Suprapubic skin (tissue), 4 donors: ENCODE results near the gene SLC7A9. TPM values are rescaled to one million over a fixed set of nuclear protein-coding genes. Genes with fewer than 3 reads are reported as not detected.

Source experiments
- DNase-seq, 2 donors: peaks; one replicate each; pipeline ENCODE4 v3.0.0-alpha.2; 2019; ENCODE audit warnings: low spot score in 2 of 2
- H3K27ac ChIP-seq: fragments of 200-600 bp; sonication (generic); one replicate; pipeline ENCODE4 v1.5.1; 2019
- H3K27me3 ChIP-seq: fragments of 200-600 bp; sonication (generic); one replicate; pipeline ENCODE4 v1.5.1; 2019
- H3K36me3 ChIP-seq: fragments of 200-600 bp; sonication (generic); one replicate; pipeline ENCODE4 v1.5.1; 2019
- H3K4me1 ChIP-seq: fragments of 200-600 bp; sonication (generic); one replicate; pipeline ENCODE4 v1.5.1; 2019
- H3K4me3 ChIP-seq: fragments of 200-600 bp; sonication (generic); one replicate; pipeline ENCODE4 v1.5.1; 2019; ENCODE audit warnings: mild to moderate bottlenecking
- H3K9me3 ChIP-seq: fragments of 200-600 bp; sonication (generic); one replicate; pipeline ENCODE4 v1.5.1; 2019
- EP300 ChIP-seq: sonication (generic); formaldehyde crosslinking; IDR thresholded peaks from one replicate; pipeline ENCODE4 v1.6.1; 2017; ENCODE audit warnings: antibody characterized with exemption
- POLR2A ChIP-seq, 2 donors: fragments of 450-650 bp; IDR thresholded peaks; one replicate each; pipeline ENCODE4 v1.6.1; 2017; ENCODE audit warnings: antibody characterized with exemption in 2 of 2, mild to moderate bottlenecking in 2 of 2, moderate library complexity in 2 of 2
- POLR2AphosphoS5 ChIP-seq, 3 donors: sonication (generic); formaldehyde crosslinking; IDR thresholded peaks; one replicate each; pipeline ENCODE4 v1.6.1; 2017; ENCODE audit warnings: antibody characterized with exemption in 3 of 3
- WGBS: methylation state at CpG from one replicate; pipeline ENCODE4 v1.1.5; 2018; 5-methylcytosine and 5-hydroxymethylcytosine counted together
- total RNA-seq, 4 donors: library from RNA; depleted of rRNA; stranded (reverse); fragments of >200 nt; gene quantifications; one replicate each; pipeline ENCODE4 v1.1.0, GENCODE V29; 2016
- TF ChIP-seq, protein P1 (sequence below), 2 donors: fragments of 200-600 bp in 1 of 2; fragments of 450-650 bp in 1 of 2; sonication (generic) in 1 of 2; IDR thresholded peaks; one replicate each; pipeline ENCODE4 v1.5.1; 2016 to 2019; ENCODE audit warnings: antibody characterized with exemption in 2 of 2, mild to moderate bottlenecking in 1 of 2, moderate library complexity in 1 of 2

The SLC7A9 gene
- total RNA-seq, 4 donors from 2014 or later = 0.40 to 1.7 (median 1.1) TPM; not detected in 1

DNA sequence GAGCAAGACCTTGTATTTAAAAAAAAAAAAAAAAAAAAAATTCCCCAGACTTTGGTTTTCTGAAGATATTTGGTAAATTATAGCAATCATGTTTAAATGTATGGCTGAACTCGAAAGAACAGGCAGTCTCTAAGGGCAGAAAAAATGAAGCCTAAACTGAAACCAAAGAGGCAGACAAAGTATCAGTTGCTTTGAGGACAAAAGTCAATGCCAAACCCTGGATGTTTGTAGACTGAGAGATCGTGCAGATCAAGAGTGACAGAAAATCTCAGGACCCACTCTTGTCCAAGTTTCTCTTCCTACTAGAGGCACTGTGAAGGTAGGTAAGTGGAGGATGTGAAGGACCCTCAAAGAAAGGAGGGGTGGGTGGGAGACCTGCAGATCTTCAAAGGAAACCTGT, 11.1 kb upstream of the SLC7A9 start:
- Histone ChIP-seq H3K4me1 (no peaks in the 10 kb centered on the region), H3K36me3 (peaks cover 24% of the 10 kb centered on the region), H3K27ac (no peak overlapping the region), H3K9me3 (no peaks in the 10 kb centered on the region), H3K4me3 (no peak overlapping the region), H3K27me3 (no peaks in the 10 kb centered on the region)
- no peak for TF ChIP-seq EP300
- TF ChIP-seq, protein P1, sequence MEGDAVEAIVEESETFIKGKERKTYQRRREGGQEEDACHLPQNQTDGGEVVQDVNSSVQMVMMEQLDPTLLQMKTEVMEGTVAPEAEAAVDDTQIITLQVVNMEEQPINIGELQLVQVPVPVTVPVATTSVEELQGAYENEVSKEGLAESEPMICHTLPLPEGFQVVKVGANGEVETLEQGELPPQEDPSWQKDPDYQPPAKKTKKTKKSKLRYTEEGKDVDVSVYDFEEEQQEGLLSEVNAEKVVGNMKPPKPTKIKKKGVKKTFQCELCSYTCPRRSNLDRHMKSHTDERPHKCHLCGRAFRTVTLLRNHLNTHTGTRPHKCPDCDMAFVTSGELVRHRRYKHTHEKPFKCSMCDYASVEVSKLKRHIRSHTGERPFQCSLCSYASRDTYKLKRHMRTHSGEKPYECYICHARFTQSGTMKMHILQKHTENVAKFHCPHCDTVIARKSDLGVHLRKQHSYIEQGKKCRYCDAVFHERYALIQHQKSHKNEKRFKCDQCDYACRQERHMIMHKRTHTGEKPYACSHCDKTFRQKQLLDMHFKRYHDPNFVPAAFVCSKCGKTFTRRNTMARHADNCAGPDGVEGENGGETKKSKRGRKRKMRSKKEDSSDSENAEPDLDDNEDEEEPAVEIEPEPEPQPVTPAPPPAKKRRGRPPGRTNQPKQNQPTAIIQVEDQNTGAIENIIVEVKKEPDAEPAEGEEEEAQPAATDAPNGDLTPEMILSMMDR (IDR thresholded peaks at IDR 0.05) = no peak
- no peak for TF ChIP-seq POLR2AphosphoS5 (IDR thresholded peaks at IDR 0.05)
- TF ChIP-seq POLR2A (IDR thresholded peaks at IDR 0.05) = no peak
- WGBS = 89% methylated on average over 2 of the region's 2 CpGs
- no peak for DNase-seq

DNA sequence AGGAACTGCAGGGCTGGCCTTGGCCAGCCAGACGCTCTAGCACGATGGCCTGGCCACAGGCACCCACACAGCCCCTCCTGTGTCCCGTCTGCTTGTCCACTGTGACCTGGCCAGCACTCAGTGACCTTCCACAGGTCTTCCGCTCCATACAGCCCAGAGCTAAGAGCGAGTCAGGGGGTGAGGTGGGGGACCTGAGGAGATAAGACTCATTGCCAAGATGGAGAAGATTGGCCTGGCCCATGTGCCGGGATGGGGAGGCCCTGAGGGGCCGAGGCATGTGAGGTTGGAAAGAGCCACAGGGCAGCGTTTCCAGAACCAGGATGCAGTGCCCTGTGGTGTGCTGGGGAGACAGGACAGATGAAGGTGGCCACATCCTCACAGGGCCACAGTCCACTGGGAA, 10.2 kb upstream of the SLC7A9 start:
- H3K4me3 ChIP-seq = no peak overlapping the region
- no peaks in the 10 kb centered on the region for H3K27me3 ChIP-seq
- no peak overlapping the region for H3K27ac ChIP-seq
- H3K4me1 ChIP-seq = no peaks in the 10 kb centered on the region
- WGBS = 88% methylated on average over 6 of the region's 8 CpGs
- TF ChIP-seq EP300 = no peak
- TF ChIP-seq, protein P1 (IDR thresholded peaks at IDR 0.05) = no peak
- no peak for DNase-seq
- peaks cover 24% of the 10 kb centered on the region for H3K36me3 ChIP-seq
- no peaks in the 10 kb centered on the region for H3K9me3 ChIP-seq

- Histone ChIP-seq H3K27ac (no peak overlapping the region), H3K4me3 (no peak overlapping the region), H3K27me3 (no peaks in the 10 kb centered on the region), H3K36me3 (peaks cover 24% of the 10 kb centered on the region), H3K4me1 (no peaks in the 10 kb centered on the region), H3K9me3 (no peaks in the 10 kb centered on the region)
- TF ChIP-seq EP300 (no peak), POLR2AphosphoS5 (IDR thresholded peaks at IDR 0.05) (no peak), POLR2A (IDR thresholded peaks at IDR 0.05) (no peak)
- TF ChIP-seq, protein P1 (IDR thresholded peaks at IDR 0.05) = no peak
- 95% methylated on average over 12 of the region's 12 CpGs for WGBS
- DNase-seq = no peak
Measured at GRCh38 chr19:32878988-32879387, 9.4 kb upstream of the SLC7A9 start.

DNA sequence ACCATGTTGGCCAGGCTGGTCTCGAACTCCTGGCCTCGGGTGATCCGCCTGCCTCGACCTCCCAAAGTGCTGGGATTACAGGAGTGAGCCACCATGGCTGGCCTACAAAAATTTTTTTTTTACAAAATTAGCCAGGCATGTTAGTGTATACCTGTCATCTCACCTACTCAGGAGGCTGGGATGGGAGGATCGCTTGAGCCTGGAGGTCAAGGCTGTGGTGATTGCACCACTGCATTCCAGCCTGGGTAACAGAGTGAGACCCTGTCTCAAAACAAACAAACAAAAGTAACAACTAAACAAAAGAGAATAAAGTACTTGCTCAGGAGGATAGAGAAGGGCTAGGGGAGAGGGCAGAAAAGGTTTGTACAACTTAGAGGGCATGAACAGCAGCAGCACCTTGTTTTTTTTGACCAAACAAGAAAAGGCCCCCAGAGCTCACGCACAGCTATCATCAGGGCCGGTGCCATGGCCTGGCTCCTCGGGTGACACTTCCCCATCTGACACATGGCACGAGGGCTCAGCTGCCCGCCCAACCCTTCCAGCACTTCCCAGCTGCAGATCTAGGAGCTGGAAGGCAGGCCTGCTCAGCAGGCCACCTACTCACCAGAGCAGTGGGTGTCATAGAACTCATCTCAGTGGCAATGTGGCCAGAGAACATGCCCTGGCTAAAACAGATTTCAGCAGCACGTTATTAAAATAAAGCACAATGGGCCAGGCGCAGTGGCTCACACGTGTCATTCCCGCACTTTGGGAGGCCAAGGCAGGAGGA, 8.6 kb upstream of the SLC7A9 start:
- H3K27ac ChIP-seq = no peak overlapping the region
- H3K9me3 ChIP-seq = no peaks in the 10 kb centered on the region
- no peak overlapping the region for H3K4me3 ChIP-seq
- H3K27me3 ChIP-seq = no peaks in the 10 kb centered on the region
- 94% methylated on average over 14 of the region's 14 CpGs for WGBS
- DNase-seq = no peak
- TF ChIP-seq, protein P1 (IDR thresholded peaks at IDR 0.05) = no peak
- no peak for TF ChIP-seq POLR2AphosphoS5 (IDR thresholded peaks at IDR 0.05)
- TF ChIP-seq POLR2A (IDR thresholded peaks at IDR 0.05) = no peak
- TF ChIP-seq EP300 = no peak
- peaks cover 24% of the 10 kb centered on the region for H3K36me3 ChIP-seq
- no peaks in the 10 kb centered on the region for H3K4me1 ChIP-seq

DNA sequence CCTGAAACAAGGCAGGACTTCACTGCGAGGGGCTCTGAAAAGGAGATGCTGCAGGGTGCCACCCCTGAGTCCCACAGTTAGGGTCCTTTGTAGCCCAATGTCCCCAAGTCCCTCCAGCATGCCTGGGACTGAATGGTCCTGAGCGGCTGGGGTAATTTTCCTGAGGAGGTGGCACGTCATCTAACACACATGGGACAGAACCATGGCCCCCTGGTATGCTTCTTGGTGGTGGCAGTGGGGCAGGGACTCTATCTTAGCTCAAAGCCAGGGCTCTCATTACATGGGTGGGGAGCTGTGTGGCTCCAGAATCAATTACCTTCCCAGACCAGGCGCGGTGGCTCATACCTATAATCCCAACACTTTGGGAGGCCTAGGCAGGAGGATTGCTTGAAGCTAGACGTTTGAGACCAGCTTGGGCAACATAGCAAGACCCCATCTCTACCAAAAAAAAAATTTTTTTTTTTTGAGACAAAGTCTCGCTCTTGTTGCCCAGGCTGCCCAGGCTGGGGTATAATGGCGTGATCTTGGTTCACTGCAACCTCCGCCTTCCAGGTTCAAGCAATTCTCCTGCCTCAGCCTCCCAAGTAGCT, 7.9 kb upstream of the SLC7A9 start:
- H3K4me3 ChIP-seq = no peak overlapping the region
- no peak for DNase-seq
- H3K27me3 ChIP-seq = no peaks in the 10 kb centered on the region
- no peaks in the 10 kb centered on the region for H3K9me3 ChIP-seq
- TF ChIP-seq POLR2A (IDR thresholded peaks at IDR 0.05) (no peak), POLR2AphosphoS5 (IDR thresholded peaks at IDR 0.05) (no peak), EP300 (no peak)
- TF ChIP-seq, protein P1 (IDR thresholded peaks at IDR 0.05) = no peak
- no peaks in the 10 kb centered on the region for H3K4me1 ChIP-seq
- 92% methylated on average over 9 of the region's 9 CpGs for WGBS
- H3K27ac ChIP-seq = no peak overlapping the region
- peaks cover 24% of the 10 kb centered on the region for H3K36me3 ChIP-seq
